Thyroid gland (tissue), 4 donors: Measurements from ENCODE around the gene AMMECR1. TPM values are rescaled to one million over a fixed set of nuclear protein-coding genes. Genes with fewer than 3 reads are reported as not detected.
A peak's percentile ranks its signal among the peaks of the same experiment; 100 is the strongest.

Source experiments
- DNase-seq, 2 donors: peaks; one replicate each; pipeline ENCODE4 v3.0.0-alpha.2; 2019
- H3K27ac ChIP-seq, 3 donors: fragments of 200-600 bp; sonication (generic); 1 replicate in 2 of 3; 2 replicates in 1 of 3; pipeline ENCODE4 v1.5.1; 2016 to 2019; ENCODE audit warnings: mild to moderate bottlenecking in 1 of 3, moderate library complexity in 1 of 3
- H3K27me3 ChIP-seq: fragments of 200-600 bp; sonication (generic); one replicate; pipeline ENCODE4 v1.5.1; 2019
- H3K36me3 ChIP-seq, 2 donors: fragments of 200-600 bp; sonication (generic); one replicate each; pipeline ENCODE4 v1.5.1; 2016 to 2019
- H3K4me1 ChIP-seq, 2 donors: fragments of 200-600 bp; sonication (generic); one replicate each; pipeline ENCODE4 v1.5.1; 2017 to 2019
- H3K4me3 ChIP-seq, 3 donors: fragments of 200-600 bp; sonication (generic); replicated peaks in 1 of 3; 1 replicate in 2 of 3; 2 replicates in 1 of 3; pipeline ENCODE4 v1.5.1; 2016; ENCODE audit warnings: mild to moderate bottlenecking in 1 of 3
- H3K9me3 ChIP-seq: fragments of 200-600 bp; sonication (generic); one replicate; pipeline ENCODE4 v1.5.1; 2017
- CTCF ChIP-seq, 6 experiments: fragments of 200-600 bp in 3 of 6; fragments of 450-650 bp in 3 of 6; sonication (generic) in 3 of 6; IDR thresholded peaks; one replicate each; pipeline ENCODE4 v1.5.1; 2016 to 2019; ENCODE audit warnings: antibody characterized with exemption in 6 of 6, mild to moderate bottlenecking in 2 of 6, inconsistent platforms in 1 of 6, moderate library complexity in 1 of 6
- POLR2A ChIP-seq, 2 donors: fragments of 450-650 bp; IDR thresholded peaks; one replicate each; pipeline ENCODE4 v1.6.1; 2017; ENCODE audit warnings: antibody characterized with exemption in 2 of 2, mild to moderate bottlenecking in 2 of 2, moderate library complexity in 1 of 2
- WGBS, 2 donors: methylation state at CpG; one replicate each; pipeline ENCODE4 v1.1.5; 2017; 5-methylcytosine and 5-hydroxymethylcytosine counted together
- intact Hi-C: fragments of 100-400 bp; cut with DNase I; formaldehyde crosslinking; loops from one replicate; pipeline ENCODE4 v1.15.1; 2023
- total RNA-seq, 4 donors: library from RNA; depleted of rRNA; stranded (reverse); fragments of >200 nt; gene quantifications; one replicate each; pipeline ENCODE4 v1.2.3, GENCODE V29; 2016

The AMMECR1 gene
- total RNA-seq, 4 donors from 2014 or later = 6.2 to 38.0 (median 11.0) TPM

DNA sequence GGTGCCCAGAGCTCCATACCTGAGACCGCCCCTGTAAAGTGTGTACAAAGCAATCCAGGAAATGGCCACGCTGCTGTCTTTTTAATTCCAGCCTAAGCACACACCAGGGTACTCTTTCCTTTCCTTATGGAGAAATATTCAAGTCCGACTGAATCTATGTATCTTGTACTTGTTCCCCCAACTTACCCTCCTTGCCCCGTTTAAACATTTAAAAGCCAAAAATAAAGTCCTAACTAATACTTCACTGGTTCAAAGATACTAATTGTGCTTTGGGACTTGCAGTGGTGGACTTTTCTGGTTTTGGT, 731 bp upstream of the AMMECR1 start:
- Histone ChIP-seq H3K36me3 (no peaks in the 10 kb centered on the region), H3K9me3 (no peaks in the 10 kb centered on the region), H3K4me3 (peak overlapping the region in 2 of 3 donors; percentile 37 to 64), H3K4me1 (no peaks in the 10 kb centered on the region), H3K27me3 (no peaks in the 10 kb centered on the region), H3K27ac (peak overlapping the region; percentile 61 to 82 (median 82))
- DNase-seq = no peak
- TF ChIP-seq CTCF (IDR thresholded peaks at IDR 0.05) (no peak), POLR2A (IDR thresholded peaks at IDR 0.05) (no peak)
- intact Hi-C loops = no loop called here
- 0 to 3% methylated on average over 2 to 4 of the region's 4 CpGs for WGBS, 2 donors

DNA sequence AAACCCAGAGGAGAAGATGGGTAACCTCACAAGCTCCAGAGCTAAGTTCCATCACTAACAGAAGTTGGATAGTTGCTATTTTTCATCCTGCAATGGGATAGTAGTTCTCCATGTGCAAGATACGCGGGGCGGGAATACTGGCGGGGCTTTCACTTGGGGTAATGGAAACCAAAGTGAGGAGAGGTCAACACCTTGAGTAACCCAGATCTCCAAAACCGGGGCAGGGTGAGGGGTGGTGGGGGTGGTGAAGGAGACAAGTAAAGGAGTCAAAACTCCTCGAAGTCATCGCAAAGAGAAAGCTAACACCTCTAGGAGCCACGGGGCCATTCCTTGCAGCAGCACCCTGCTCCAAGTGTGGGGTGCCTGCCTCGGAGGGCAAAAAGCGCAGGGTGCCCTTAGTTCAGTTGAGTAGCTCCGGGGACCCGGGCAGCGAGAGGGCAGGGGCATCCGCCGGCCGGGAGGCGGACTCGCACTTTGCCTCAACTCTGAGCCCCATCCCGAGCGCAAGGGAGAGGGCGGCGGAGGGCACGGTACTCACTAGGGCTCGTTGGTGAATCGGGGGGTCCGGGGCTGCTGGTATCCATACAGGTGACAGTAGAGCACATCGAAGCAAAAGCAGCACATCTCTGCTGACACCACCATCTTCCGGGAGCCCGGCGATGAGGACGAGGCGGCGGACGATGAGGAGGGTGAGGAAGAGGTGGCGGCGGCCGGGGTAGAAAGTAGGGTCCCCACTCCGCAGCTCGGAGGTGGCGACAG, 645 bp downstream of the AMMECR1 start:
- peak overlapping the region; percentile 39 to 76 (median 52) for H3K4me3 ChIP-seq
- no peaks in the 10 kb centered on the region for H3K36me3 ChIP-seq
- H3K27ac ChIP-seq = peak overlapping the region; percentile 60 to 86 (median 64)
- H3K27me3 ChIP-seq = no peaks in the 10 kb centered on the region
- intact Hi-C loops = no loop called here
- no peaks in the 10 kb centered on the region for H3K4me1 ChIP-seq
- H3K9me3 ChIP-seq = no peaks in the 10 kb centered on the region
- no peak for TF ChIP-seq CTCF (IDR thresholded peaks at IDR 0.05)
- TF ChIP-seq POLR2A (IDR thresholded peaks at IDR 0.05) = no peak
- DNase-seq = peak; percentile 16 to 23
- 0 to 2% methylated on average over 5 to 12 of the region's 40 CpGs for WGBS, 2 donors

DNA sequence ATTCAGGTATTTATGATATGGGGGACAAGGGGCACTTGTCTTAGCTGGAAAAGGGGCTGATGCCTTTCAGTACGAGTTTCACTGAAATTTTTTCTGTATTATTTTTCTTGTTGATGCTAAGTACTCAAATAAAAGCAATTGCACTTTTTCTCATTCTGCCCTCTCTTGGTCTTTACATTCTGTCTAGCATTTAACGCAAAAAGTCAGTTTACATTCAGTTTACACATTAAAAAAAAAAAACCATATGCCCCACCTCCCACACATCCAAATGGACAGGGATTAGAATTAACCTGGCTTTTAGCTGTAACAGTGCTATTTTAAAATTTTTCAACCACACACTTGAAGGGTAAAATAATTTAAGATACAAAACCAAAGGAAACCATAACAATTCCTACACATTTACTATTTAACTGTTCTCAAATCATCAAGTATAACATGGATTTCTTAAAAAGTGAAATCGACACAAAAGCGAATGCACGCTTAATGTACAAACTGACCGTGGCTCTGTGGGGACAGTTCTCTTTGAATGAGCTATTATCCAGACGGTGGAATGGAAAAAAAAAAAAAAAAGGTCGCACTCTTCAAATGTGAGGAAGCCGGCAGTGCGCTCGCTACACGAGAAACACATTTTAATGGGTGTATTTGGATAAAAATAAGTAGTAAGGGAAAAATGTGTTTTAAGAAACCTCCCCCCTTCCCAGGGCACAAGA, 1.4 kb downstream of the AMMECR1 start:
- Histone ChIP-seq H3K36me3 (no peaks in the 10 kb centered on the region), H3K4me1 (no peaks in the 10 kb centered on the region), H3K4me3 (peak overlapping the region in 2 of 3 donors; percentile 52 to 76), H3K27ac (no peak overlapping the region), H3K9me3 (no peaks in the 10 kb centered on the region), H3K27me3 (no peaks in the 10 kb centered on the region)
- peak; percentile 1 to 3 for DNase-seq
- WGBS, 2 donors = 10 to 13% methylated on average over 12 of the region's 12 CpGs
- TF ChIP-seq CTCF (IDR thresholded peaks at IDR 0.05) (no peak), POLR2A (IDR thresholded peaks at IDR 0.05) (no peak)
- intact Hi-C loops = no loop called here

- DNase-seq = peak; percentile 1 to 8
- Histone ChIP-seq H3K27ac (no peak overlapping the region), H3K9me3 (no peaks in the 10 kb centered on the region), H3K36me3 (no peaks in the 10 kb centered on the region), H3K4me1 (no peaks in the 10 kb centered on the region), H3K4me3 (no peak overlapping the region), H3K27me3 (no peaks in the 10 kb centered on the region)
- no peak for TF ChIP-seq CTCF (IDR thresholded peaks at IDR 0.05)
- no peak for TF ChIP-seq POLR2A (IDR thresholded peaks at IDR 0.05)
- intact Hi-C loops = no loop called here
- WGBS, 2 donors = 27 to 47% methylated on average over 1 of the region's 1 CpG
Measured at GRCh38 chrX:110315551-110315950, 2.3 kb downstream of the AMMECR1 start.
